ENCODE results near the gene IFNG-AS1. TPM values are rescaled to one million over a fixed set of nuclear protein-coding genes. Genes with fewer than 3 reads are reported as not detected.

IFNG-AS1 gene
- total and polyA plus RNA-seq, 7 experiments from 2014 or later = 0.17 to 2.4 (median 1.5) TPM

DNA sequence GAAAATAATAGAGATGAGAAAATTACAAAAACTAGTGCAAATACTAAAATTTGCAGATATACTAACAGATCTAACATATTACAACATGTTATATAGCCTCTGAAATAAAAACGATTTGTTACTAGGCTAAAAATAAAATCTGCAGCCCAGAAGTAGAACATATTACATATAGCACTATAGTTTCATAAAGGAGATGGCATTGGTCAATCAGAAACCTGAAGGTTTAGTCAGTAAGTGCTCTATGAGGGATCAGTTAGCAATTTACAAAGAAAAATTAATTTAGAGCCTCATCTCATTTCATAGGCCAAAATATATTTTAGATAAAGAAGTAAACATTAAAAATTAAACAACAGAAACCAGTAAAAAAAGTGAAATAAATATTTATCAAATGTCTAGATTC is 41.0 kb downstream of the IFNG-AS1 start:
- no peak overlapping the region for H3K27ac Mint-ChIP-seq
- H3K4me3 ChIP-seq (ENCODE audit: low read length) = no peak overlapping the region
- H3K4me1 Mint-ChIP-seq = peaks cover 10 to 19% (median 14%) of the 10 kb centered on the region in 7 donors
- DNase-seq (no peak), ATAC-seq (no peak)
- no peaks in the 10 kb centered on the region for H3K36me3 ChIP-seq (ENCODE audit: control insufficient read depth in 2 of 3, insufficient read depth in 3 of 3, low read length in 3 of 3)
- no peaks in the 10 kb centered on the region for H3K27me3 Mint-ChIP-seq
- ChIA-PET POLR2A (no interaction called here), CTCF (no interaction called here)
- H3K9me3 Mint-ChIP-seq = peaks cover 0 to 10% (median 1%) of the 10 kb centered on the region in 11 donors
- no peaks in the 10 kb centered on the region for H3K9me3 ChIP-seq (ENCODE audit: control insufficient read depth in 2 of 3, low read length in 3 of 3)
- no peaks in the 10 kb centered on the region for H3K27me3 ChIP-seq (ENCODE audit: control insufficient read depth in 2 of 2, insufficient read depth in 2 of 2, low read length in 2 of 2)
- intact Hi-C loops (cut with micrococcal nuclease) = no loop called here
- H3K27ac ChIP-seq (ENCODE audit: low read depth, low read length) = no peak overlapping the region
- H3K4me3 Mint-ChIP-seq = no peak overlapping the region
- H3K4me1 ChIP-seq (ENCODE audit: control insufficient read depth in 2 of 2, insufficient read depth in 2 of 2, low read length in 2 of 2) = peaks cover 0 to 6% of the 10 kb centered on the region in 2 donors
- peaks cover 4 to 17% (median 5%) of the 10 kb centered on the region in 5 donors for H3K36me3 Mint-ChIP-seq

DNA sequence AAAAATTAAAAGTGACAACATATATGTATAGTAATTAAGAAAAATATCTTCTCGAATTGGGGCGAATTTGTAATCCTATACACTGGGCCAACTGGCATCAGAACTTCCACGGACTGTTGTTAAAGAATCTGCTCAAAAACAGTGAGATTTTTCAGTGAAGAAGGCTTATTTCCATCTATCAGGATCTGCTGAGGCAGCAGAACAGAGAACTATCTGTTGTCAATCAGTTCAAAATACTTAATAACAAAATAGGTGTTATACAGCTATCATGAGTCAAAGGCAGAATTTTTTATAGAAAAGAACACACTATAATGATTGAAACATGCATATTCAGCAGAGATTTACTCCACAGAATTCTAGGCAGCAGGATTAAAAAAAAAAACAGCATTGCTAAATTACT is 41.9 kb downstream of the IFNG-AS1 start:
- Histone ChIP-seq H3K4me1 (ENCODE audit: control insufficient read depth in 2 of 2, insufficient read depth in 2 of 2, low read length in 2 of 2) (peaks cover 0 to 6% of the 10 kb centered on the region in 2 donors), H3K36me3 (ENCODE audit: control insufficient read depth in 2 of 3, insufficient read depth in 3 of 3, low read length in 3 of 3) (no peaks in the 10 kb centered on the region), H3K27ac (ENCODE audit: low read depth, low read length) (no peak overlapping the region), H3K4me3 (ENCODE audit: low read length) (no peak overlapping the region), H3K9me3 (ENCODE audit: control insufficient read depth in 2 of 3, low read length in 3 of 3) (no peaks in the 10 kb centered on the region), H3K27me3 (ENCODE audit: control insufficient read depth in 2 of 2, insufficient read depth in 2 of 2, low read length in 2 of 2) (no peaks in the 10 kb centered on the region)
- intact Hi-C loops (cut with micrococcal nuclease) = no loop called here
- no peaks in the 10 kb centered on the region for H3K27me3 Mint-ChIP-seq
- ATAC-seq (no peak), DNase-seq (no peak)
- POLR2A ChIA-PET = interaction anchor here (0.8 kb wide), 1 partner anchor 290 kb away, joined by 4 read pairs; no protein-coding TSS in a partner anchor
- H3K36me3 Mint-ChIP-seq = peaks cover 4 to 18% (median 5%) of the 10 kb centered on the region in 5 donors
- H3K4me1 Mint-ChIP-seq = peaks cover 10 to 19% (median 14%) of the 10 kb centered on the region in 7 donors
- H3K4me3 Mint-ChIP-seq = no peak overlapping the region
- CTCF ChIA-PET = interaction anchor here (0.8 kb wide), 1 partner anchor 676 kb away, joined by 3 read pairs; no protein-coding TSS in a partner anchor
- H3K9me3 Mint-ChIP-seq = peaks cover 0 to 14% (median 1%) of the 10 kb centered on the region in 11 donors
- peak overlapping the region in 1 of 9 donors; percentile 35 for H3K27ac Mint-ChIP-seq

DNA sequence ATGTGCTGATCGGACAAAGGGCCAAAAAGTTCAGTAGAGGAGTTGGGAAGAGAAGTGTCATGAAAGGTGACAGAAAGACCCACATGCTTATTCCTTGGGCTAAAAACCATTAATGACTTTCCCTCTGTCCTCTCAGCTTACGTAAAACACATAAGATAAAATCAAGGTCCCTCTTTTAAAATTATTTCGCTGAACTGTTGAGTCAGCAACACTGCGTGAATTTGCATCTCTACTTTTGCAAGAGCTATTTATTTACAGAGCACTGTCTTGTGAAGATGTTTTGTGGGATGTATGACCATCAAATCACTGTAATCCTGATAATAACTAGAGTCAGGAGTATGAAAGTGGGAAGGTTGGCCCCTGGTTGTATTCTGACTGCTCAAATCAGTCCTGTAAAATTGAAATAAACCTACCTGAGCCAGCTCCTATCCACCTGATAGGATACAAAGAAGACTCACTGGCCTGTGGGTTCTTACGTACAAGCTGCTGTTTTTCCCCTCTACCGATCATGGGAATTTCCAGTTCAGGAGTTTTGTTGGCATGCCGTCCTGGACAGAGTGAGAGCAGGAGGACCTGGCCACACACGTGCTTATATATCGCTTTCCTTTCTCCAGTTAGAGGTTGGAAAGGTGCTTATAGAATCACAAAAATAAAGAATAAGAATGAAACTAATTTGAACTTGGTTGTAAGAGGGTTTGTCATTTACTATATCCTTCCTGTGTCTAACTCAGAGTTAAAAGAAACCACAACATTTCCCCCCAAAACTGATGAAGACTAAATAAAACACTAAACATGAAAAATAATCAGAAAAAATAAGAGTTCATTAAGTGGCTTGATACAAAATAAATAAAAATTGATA is 42.9 kb downstream of the IFNG-AS1 start:
- peak; percentile 16 for ATAC-seq
- peak overlapping the region in 6 of 9 donors; percentile 14 to 77 (median 50) for H3K27ac Mint-ChIP-seq
- no peak overlapping the region for H3K27ac ChIP-seq (ENCODE audit: low read depth, low read length)

DNA sequence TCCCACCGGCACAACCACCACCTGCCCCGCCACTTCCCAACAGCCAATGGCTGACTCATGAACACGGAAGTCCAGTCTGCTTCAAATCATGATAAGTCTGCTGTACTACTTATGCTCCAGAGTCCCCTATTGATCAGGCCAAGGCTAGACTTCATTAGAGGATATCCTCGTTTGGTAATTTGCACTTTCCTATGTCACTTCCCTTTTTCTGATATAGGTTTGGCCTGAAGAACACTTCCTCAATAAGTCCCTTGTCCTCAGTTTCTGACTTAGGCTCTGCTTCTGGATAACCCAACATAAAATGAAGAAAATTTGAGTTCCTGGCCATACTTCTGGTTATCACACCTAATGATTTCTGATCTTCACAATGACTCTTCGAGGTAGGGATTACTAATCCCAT is 45.3 kb downstream of the IFNG-AS1 start:
- CTCF ChIA-PET = no interaction called here
- Mint-ChIP-seq H3K27me3 (no peaks in the 10 kb centered on the region), H3K4me3 (no peak overlapping the region), H3K9me3 (peaks cover 0 to 8% (median 0%) of the 10 kb centered on the region in 11 donors), H3K27ac (no peak overlapping the region), H3K4me1 (peaks cover 13 to 22% (median 14%) of the 10 kb centered on the region in 7 donors), H3K36me3 (peaks cover 0 to 14% (median 0%) of the 10 kb centered on the region in 5 donors)
- Histone ChIP-seq H3K36me3 (ENCODE audit: control insufficient read depth in 2 of 3, insufficient read depth in 3 of 3, low read length in 3 of 3) (no peaks in the 10 kb centered on the region), H3K9me3 (ENCODE audit: control insufficient read depth in 2 of 3, low read length in 3 of 3) (no peaks in the 10 kb centered on the region), H3K27ac (ENCODE audit: low read depth, low read length) (no peak overlapping the region), H3K4me3 (ENCODE audit: low read length) (no peak overlapping the region), H3K27me3 (ENCODE audit: control insufficient read depth in 2 of 2, insufficient read depth in 2 of 2, low read length in 2 of 2) (no peaks in the 10 kb centered on the region), H3K4me1 (ENCODE audit: control insufficient read depth in 2 of 2, insufficient read depth in 2 of 2, low read length in 2 of 2) (peaks cover 0 to 6% of the 10 kb centered on the region in 2 donors)
- ATAC-seq (no peak), DNase-seq (no peak)
- POLR2A ChIA-PET = no interaction called here
- intact Hi-C loops (cut with micrococcal nuclease) = no loop called here

More for the DNA sequence above, 42.9 kb downstream of the IFNG-AS1 start:
- DNase-seq = no peak
- Histone ChIP-seq H3K4me3 (ENCODE audit: low read length) (no peak overlapping the region), H3K27me3 (ENCODE audit: control insufficient read depth in 2 of 2, insufficient read depth in 2 of 2, low read length in 2 of 2) (no peaks in the 10 kb centered on the region), H3K4me1 (ENCODE audit: control insufficient read depth in 2 of 2, insufficient read depth in 2 of 2, low read length in 2 of 2) (peaks cover 0 to 6% of the 10 kb centered on the region in 2 donors), H3K9me3 (ENCODE audit: control insufficient read depth in 2 of 3, low read length in 3 of 3) (no peaks in the 10 kb centered on the region), H3K36me3 (ENCODE audit: control insufficient read depth in 2 of 3, insufficient read depth in 3 of 3, low read length in 3 of 3) (no peaks in the 10 kb centered on the region)
- Mint-ChIP-seq H3K36me3 (peaks cover 4 to 20% (median 5%) of the 10 kb centered on the region in 5 donors), H3K4me1 (peaks cover 13 to 23% (median 14%) of the 10 kb centered on the region in 7 donors), H3K27me3 (no peaks in the 10 kb centered on the region), H3K9me3 (peaks cover 0 to 14% (median 1%) of the 10 kb centered on the region in 11 donors), H3K4me3 (peak overlapping the region in 6 of 10 donors; percentile 24 to 70 (median 59))
- ChIA-PET CTCF (interaction anchor here (0.8 kb wide), 1 partner anchor 677 kb away, joined by 3 read pairs; no protein-coding TSS in a partner anchor), POLR2A (interaction anchor here (0.8 kb wide), 1 partner anchor 289 kb away, joined by 4 read pairs; no protein-coding TSS in a partner anchor)
- intact Hi-C loops (cut with micrococcal nuclease) = no loop called here

DNA sequence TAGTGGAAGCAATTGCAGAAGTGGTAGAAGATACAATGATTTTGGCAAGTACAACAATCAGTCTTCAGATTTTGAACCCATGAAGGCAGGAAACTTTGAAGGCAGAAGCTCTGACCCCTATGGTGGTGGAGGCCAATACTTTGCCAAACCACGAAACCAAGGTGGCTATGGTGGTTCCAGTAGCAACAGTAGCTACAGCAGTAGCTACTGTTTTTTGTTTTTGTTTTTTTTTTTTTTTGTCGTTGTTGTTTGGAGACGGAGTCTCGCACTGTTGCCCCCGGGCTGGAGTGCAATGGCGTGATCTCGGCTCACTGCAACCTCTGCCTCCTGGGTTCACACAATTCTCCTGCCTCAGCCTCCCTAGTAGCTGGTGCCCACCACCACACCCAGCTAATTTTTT is 47.4 kb downstream of the IFNG-AS1 start:
- H3K4me3 Mint-ChIP-seq = no peak overlapping the region
- intact Hi-C loops (cut with micrococcal nuclease) = no loop called here
- ChIA-PET POLR2A (no interaction called here), CTCF (interaction anchor here (1.3 to 2.1 kb wide), 2 partner anchors 186 to 280 kb away, joined by 5 to 6 read pairs; no protein-coding TSS in a partner anchor)
- H3K9me3 Mint-ChIP-seq = peaks cover 0 to 7% (median 0%) of the 10 kb centered on the region in 11 donors
- no peak for DNase-seq
- Histone ChIP-seq H3K27me3 (ENCODE audit: control insufficient read depth in 2 of 2, insufficient read depth in 2 of 2, low read length in 2 of 2) (no peaks in the 10 kb centered on the region), H3K36me3 (ENCODE audit: control insufficient read depth in 2 of 3, insufficient read depth in 3 of 3, low read length in 3 of 3) (no peaks in the 10 kb centered on the region), H3K27ac (ENCODE audit: low read depth, low read length) (no peak overlapping the region), H3K4me1 (ENCODE audit: control insufficient read depth in 2 of 2, insufficient read depth in 2 of 2, low read length in 2 of 2) (peaks cover 0 to 11% of the 10 kb centered on the region in 2 donors), H3K9me3 (ENCODE audit: control insufficient read depth in 2 of 3, low read length in 3 of 3) (no peaks in the 10 kb centered on the region), H3K4me3 (ENCODE audit: low read length) (no peak overlapping the region)
- no peak overlapping the region for H3K27ac Mint-ChIP-seq
- no peaks in the 10 kb centered on the region for H3K27me3 Mint-ChIP-seq
- H3K36me3 Mint-ChIP-seq = peaks cover 0 to 8% (median 0%) of the 10 kb centered on the region in 5 donors
- ATAC-seq = peak; percentile 38
- peaks cover 9 to 30% (median 17%) of the 10 kb centered on the region in 7 donors for H3K4me1 Mint-ChIP-seq

DNA sequence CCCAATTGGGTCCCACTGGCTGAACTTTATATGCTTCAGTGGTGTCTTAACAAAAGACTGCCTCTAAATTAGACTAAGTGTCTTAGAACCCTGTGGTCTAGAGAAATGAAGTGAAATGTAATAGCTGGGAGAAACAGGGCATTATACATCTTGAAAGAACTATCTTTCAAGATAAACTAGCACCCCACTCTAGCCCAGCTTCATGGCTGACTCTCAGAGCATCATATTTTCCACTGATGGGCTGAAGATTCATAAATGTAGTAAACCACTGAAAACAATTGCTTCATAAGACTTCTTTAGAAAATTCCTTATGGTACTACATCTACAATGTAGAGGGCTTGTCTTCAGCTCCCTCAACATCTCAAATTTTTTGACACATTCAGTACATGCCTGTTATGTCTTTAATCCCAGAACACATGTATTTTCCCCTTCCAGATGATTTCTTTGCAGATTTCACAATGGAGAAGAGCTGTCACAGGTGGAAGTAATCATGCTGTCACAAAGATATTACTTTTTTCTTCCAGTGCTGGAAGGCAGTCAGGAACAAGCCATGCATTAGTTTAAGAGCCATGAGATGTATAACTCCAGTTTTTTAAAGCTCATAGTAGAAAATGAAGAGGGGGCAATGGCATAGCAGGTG is 48.5 kb downstream of the IFNG-AS1 start:
- ATAC-seq (no peak), DNase-seq (no peak)
- no peaks in the 10 kb centered on the region for H3K27me3 ChIP-seq (ENCODE audit: control insufficient read depth in 2 of 2, insufficient read depth in 2 of 2, low read length in 2 of 2)
- no peak overlapping the region for H3K27ac ChIP-seq (ENCODE audit: low read depth, low read length)
- Mint-ChIP-seq H3K27me3 (no peaks in the 10 kb centered on the region), H3K36me3 (peaks cover 0 to 12% (median 0%) of the 10 kb centered on the region in 5 donors), H3K27ac (no peak overlapping the region), H3K4me3 (no peak overlapping the region), H3K9me3 (peaks cover 0 to 7% (median 0%) of the 10 kb centered on the region in 11 donors), H3K4me1 (peaks cover 0 to 28% (median 6%) of the 10 kb centered on the region in 7 donors)
- CTCF ChIA-PET = interaction anchor here (2.0 to 2.1 kb wide), 2 partner anchors 185 to 279 kb away, joined by 6 read pairs; no protein-coding TSS in a partner anchor
- intact Hi-C loops (cut with micrococcal nuclease) = no loop called here
- peaks cover 0 to 5% of the 10 kb centered on the region in 2 donors for H3K4me1 ChIP-seq (ENCODE audit: control insufficient read depth in 2 of 2, insufficient read depth in 2 of 2, low read length in 2 of 2)
- H3K36me3 ChIP-seq (ENCODE audit: control insufficient read depth in 2 of 3, insufficient read depth in 3 of 3, low read length in 3 of 3) = no peaks in the 10 kb centered on the region
- POLR2A ChIA-PET = no interaction called here
- H3K4me3 ChIP-seq (ENCODE audit: low read length) = no peak overlapping the region
- H3K9me3 ChIP-seq (ENCODE audit: control insufficient read depth in 2 of 3, low read length in 3 of 3) = no peaks in the 10 kb centered on the region
